ENCODE results near the gene TMEM63A. TPM values are rescaled to one million over a fixed set of nuclear protein-coding genes. Genes with fewer than 3 reads are reported as not detected.

TMEM63A gene
- total and polyA plus RNA-seq, 2 donors (not counting 1 experiment from before 2014, with no cell fraction given) = 14.5 to 24.1 TPM

GRCh38 chr1:225870911-225871310, 11.3 kb downstream of the TMEM63A start:
- Histone ChIP-seq H3K4me1 (ENCODE audit: control insufficient read depth, extremely low read depth, insufficient read depth, low read length) (no peaks in the 10 kb centered on the region), H3K79me2 (ENCODE audit: control insufficient read depth, insufficient read depth, low read length) (no peaks in the 10 kb centered on the region), H2AFZ (ENCODE audit: low read length) (no peak overlapping the region), H3K36me3 (ENCODE audit: control insufficient read depth, insufficient read depth, low read length) (peaks cover 19% of the 10 kb centered on the region), H3K9me3 (ENCODE audit: control insufficient read depth, insufficient read depth, low read depth, low read length) (no peaks in the 10 kb centered on the region), H3K27me3 (ENCODE audit: control insufficient read depth, insufficient read depth, low read length) (no peaks in the 10 kb centered on the region), H3K27ac (ENCODE audit: insufficient read depth, low read length) (no peak overlapping the region), H3K4me2 (ENCODE audit: extremely low read depth, insufficient read depth, low read length) (no peak overlapping the region), H3K4me3 (replicated peaks in 1 of 4; ENCODE audit: control extremely low read depth in 1 of 4, insufficient read depth in 1 of 4, low read depth in 3 of 4, low read length in 4 of 4) (no peak overlapping the region), H4K20me1 (ENCODE audit: control insufficient read depth, extremely low read depth, insufficient read depth, low read length) (no peaks in the 10 kb centered on the region), H3K9ac (ENCODE audit: insufficient read depth, low read length) (no peak overlapping the region)
- DNase-seq (ENCODE audit: low read depth in 2 of 2) = no peak
- TF ChIP-seq CTCF (conservative IDR thresholded peaks at IDR 0.05 in 1 of 2, IDR thresholded peaks at IDR 0.05 in 1 of 2; ENCODE audit: low read depth in 1 of 2, low read length in 2 of 2) (no peak), EZH2 (IDR thresholded peaks at IDR 0.05; ENCODE audit: low read length, missing control alignments) (no peak)

- Histone ChIP-seq H3K36me3 (ENCODE audit: control insufficient read depth, insufficient read depth, low read length) (peaks cover 17% of the 10 kb centered on the region), H3K9me3 (ENCODE audit: control insufficient read depth, insufficient read depth, low read depth, low read length) (no peaks in the 10 kb centered on the region), H4K20me1 (ENCODE audit: control insufficient read depth, extremely low read depth, insufficient read depth, low read length) (no peaks in the 10 kb centered on the region), H3K79me2 (ENCODE audit: control insufficient read depth, insufficient read depth, low read length) (no peaks in the 10 kb centered on the region), H3K4me3 (replicated peaks in 1 of 4; ENCODE audit: control extremely low read depth in 1 of 4, insufficient read depth in 1 of 4, low read depth in 3 of 4, low read length in 4 of 4) (no peak overlapping the region), H3K27ac (ENCODE audit: insufficient read depth, low read length) (no peak overlapping the region), H3K27me3 (ENCODE audit: control insufficient read depth, insufficient read depth, low read length) (no peaks in the 10 kb centered on the region), H2AFZ (ENCODE audit: low read length) (no peak overlapping the region), H3K9ac (ENCODE audit: insufficient read depth, low read length) (no peak overlapping the region), H3K4me2 (ENCODE audit: extremely low read depth, insufficient read depth, low read length) (no peak overlapping the region), H3K4me1 (ENCODE audit: control insufficient read depth, extremely low read depth, insufficient read depth, low read length) (peaks cover 7% of the 10 kb centered on the region)
- DNase-seq (ENCODE audit: low read depth in 2 of 2) = no peak
- TF ChIP-seq EZH2 (IDR thresholded peaks at IDR 0.05; ENCODE audit: low read length, missing control alignments) (no peak), CTCF (conservative IDR thresholded peaks at IDR 0.05 in 1 of 2, IDR thresholded peaks at IDR 0.05 in 1 of 2; ENCODE audit: low read depth in 1 of 2, low read length in 2 of 2) (no peak)
These were observed 13.4 kb downstream of the TMEM63A start for GRCh38 chr1:225868631-225869330.

GRCh38 chr1:225866981-225867380, 15.2 kb downstream of the TMEM63A start:
- H3K27ac ChIP-seq (ENCODE audit: insufficient read depth, low read length) = no peak overlapping the region
- H3K4me3 ChIP-seq (replicated peaks in 1 of 4; ENCODE audit: control extremely low read depth in 1 of 4, insufficient read depth in 1 of 4, low read depth in 3 of 4, low read length in 4 of 4) = no peak overlapping the region

More at GRCh38 chr1:225866981-225867380, 15.2 kb downstream of the TMEM63A start:
- Histone ChIP-seq H2AFZ (ENCODE audit: low read length) (no peak overlapping the region), H4K20me1 (ENCODE audit: control insufficient read depth, extremely low read depth, insufficient read depth, low read length) (no peaks in the 10 kb centered on the region), H3K36me3 (ENCODE audit: control insufficient read depth, insufficient read depth, low read length) (peaks cover 21% of the 10 kb centered on the region), H3K9ac (ENCODE audit: insufficient read depth, low read length) (no peak overlapping the region), H3K79me2 (ENCODE audit: control insufficient read depth, insufficient read depth, low read length) (no peaks in the 10 kb centered on the region), H3K9me3 (ENCODE audit: control insufficient read depth, insufficient read depth, low read depth, low read length) (no peaks in the 10 kb centered on the region), H3K27me3 (ENCODE audit: control insufficient read depth, insufficient read depth, low read length) (no peaks in the 10 kb centered on the region), H3K4me1 (ENCODE audit: control insufficient read depth, extremely low read depth, insufficient read depth, low read length) (peaks cover 7% of the 10 kb centered on the region), H3K4me2 (ENCODE audit: extremely low read depth, insufficient read depth, low read length) (no peak overlapping the region)
- TF ChIP-seq EZH2 (IDR thresholded peaks at IDR 0.05; ENCODE audit: low read length, missing control alignments) (no peak), CTCF (conservative IDR thresholded peaks at IDR 0.05 in 1 of 2, IDR thresholded peaks at IDR 0.05 in 1 of 2; ENCODE audit: low read depth in 1 of 2, low read length in 2 of 2) (no peak)
- DNase-seq (ENCODE audit: low read depth in 2 of 2) = no peak

Data from fibroblast of lung (primary cell).